ENCODE results near the gene FAM229B. TPM values are rescaled to one million over a fixed set of nuclear protein-coding genes. Genes with fewer than 3 reads are reported as not detected.
A peak's percentile ranks its signal among the peaks of the same experiment; 100 is the strongest.

FAM229B gene
- total and polyA plus RNA-seq, 11 donors = 28.6 to 85.8 (median 54.8) TPM

- Histone ChIP-seq H3K9me3 (no peaks in the 10 kb centered on the region), H3K27ac (peak overlapping the region in 1 of 12 donors; percentile 41), H3K4me3 (no peak overlapping the region), H3K27me3 (no peaks in the 10 kb centered on the region), H3K4me1 (peaks cover 0 to 4% (median 0%) of the 10 kb centered on the region in 12 donors), H3K36me3 (peaks cover 0 to 100% (median 89%) of the 10 kb centered on the region in 9 donors)
- TF ChIP-seq CTCF (IDR thresholded peaks at IDR 0.05) = no peak
- TF ChIP-seq POLR2A (IDR thresholded peaks at IDR 0.05) = no peak
- no peak for DNase-seq
- intact Hi-C loops (cut with DNase I) = no loop called here
- ATAC-seq = no peak
- 81 to 89% (median 86%) methylated on average over 3 of the region's 3 CpGs for WGBS, 4 donors
Observed at GRCh38 chr6:112130878-112131277, 43.5 kb downstream of the FAM229B start.

- intact Hi-C loops (cut with DNase I) = no loop called here
- Histone ChIP-seq H3K27me3 (no peaks in the 10 kb centered on the region), H3K9me3 (no peaks in the 10 kb centered on the region), H3K36me3 (peaks cover 0 to 100% (median 96%) of the 10 kb centered on the region in 9 donors), H3K4me1 (peaks cover 0 to 10% (median 0%) of the 10 kb centered on the region in 12 donors), H3K4me3 (no peak overlapping the region), H3K27ac (peak overlapping the region in 3 of 12 donors; percentile 8 to 36 (median 14))
- DNase-seq = no peak
- peak in 3 of 4 donors; percentile 39 to 75 (median 41) for ATAC-seq
- TF ChIP-seq POLR2A (IDR thresholded peaks at IDR 0.05) (no peak), CTCF (IDR thresholded peaks at IDR 0.05) (no peak)
- WGBS, 4 donors = 36 to 51% (median 49%) methylated on average over 8 of the region's 8 CpGs
Observed at GRCh38 chr6:112139052-112139451, 51.7 kb downstream of the FAM229B start.

GRCh38 chr6:112141707-112142106 is 54.3 kb downstream of the FAM229B start:
- DNase-seq (no peak), ATAC-seq (no peak)
- intact Hi-C loops (cut with DNase I) = loop anchor here in 1 of 10 donors (10.0 kb wide), 1 partner anchor 67 kb away; no protein-coding TSS in a partner anchor
- WGBS, 4 donors = 75 to 92% (median 88%) methylated on average over 2 of the region's 2 CpGs
- no peak overlapping the region for H3K27ac ChIP-seq
- peaks cover 0 to 10% (median 0%) of the 10 kb centered on the region in 12 donors for H3K4me1 ChIP-seq
- H3K4me3 ChIP-seq = no peak overlapping the region
- TF ChIP-seq CTCF (IDR thresholded peaks at IDR 0.05) (no peak), POLR2A (IDR thresholded peaks at IDR 0.05) (no peak)
- H3K36me3 ChIP-seq = peaks cover 0 to 100% (median 99%) of the 10 kb centered on the region in 9 donors
- no peaks in the 10 kb centered on the region for H3K9me3 ChIP-seq
- no peaks in the 10 kb centered on the region for H3K27me3 ChIP-seq

- H3K9me3 ChIP-seq = no peaks in the 10 kb centered on the region
- intact Hi-C loops (cut with DNase I) = loop anchor here in 1 of 10 donors (10.0 kb wide), 1 partner anchor 70 kb away; no protein-coding TSS in a partner anchor
- no peak for TF ChIP-seq CTCF (IDR thresholded peaks at IDR 0.05)
- TF ChIP-seq POLR2A (IDR thresholded peaks at IDR 0.05) = no peak
- WGBS, 4 donors = 88 to 92% (median 90%) methylated on average over 12 of the region's 12 CpGs
- ATAC-seq (no peak), DNase-seq (no peak)
- H3K4me1 ChIP-seq = peaks cover 0 to 7% (median under 1%) of the 10 kb centered on the region in 12 donors
- H3K4me3 ChIP-seq = no peak overlapping the region
- no peak overlapping the region for H3K27ac ChIP-seq
- no peaks in the 10 kb centered on the region for H3K27me3 ChIP-seq
- H3K36me3 ChIP-seq = peaks cover 0 to 100% (median 94%) of the 10 kb centered on the region in 9 donors
Observed at GRCh38 chr6:112144145-112144926, 56.9 kb downstream of the FAM229B start.
